Lung (tissue), 12 donors: Measurements from ENCODE around the gene DESI1. TPM values are rescaled to one million over a fixed set of nuclear protein-coding genes. Genes with fewer than 3 reads are reported as not detected.
A peak's percentile ranks its signal among the peaks of the same experiment; 100 is the strongest.
"Not testable (repeated sequence)": the region's sequence is repeated elsewhere in the genome, so short reads cannot be mapped to it uniquely, and the experiment has no call there.

Experiments used
- ATAC-seq: fragments of 200-7000 bp; cut with Tn5 transposase; one replicate; pipeline ENCODE4 v1.9.1; 2020; ENCODE audit warnings: moderate number of reproducible peaks; ENCODE audit not compliant: insufficient read depth, low FRiP score
- DNase-seq, 3 donors: peaks; one replicate each; pipeline ENCODE4 v3.0.0-alpha.2; 2013 to 2017
- H3K27ac ChIP-seq, 2 donors: one replicate each; pipeline ENCODE4 v1.5.1; 2013; ENCODE audit warnings: mild to moderate bottlenecking in 2 of 2, moderate library complexity in 2 of 2, control low read depth in 1 of 2, inconsistent platforms in 1 of 2, low read depth in 1 of 2, low read length in 1 of 2
- H3K27me3 ChIP-seq, 3 donors: one replicate each; pipeline ENCODE4 v1.5.1; 2013; ENCODE audit warnings: low read length in 2 of 3; ENCODE audit not compliant: control insufficient read depth in 3 of 3, insufficient read depth in 3 of 3
- H3K36me3 ChIP-seq, 4 donors: one replicate each; pipeline ENCODE4 v1.5.1; 2013; ENCODE audit warnings: low read length in 4 of 4, mild to moderate bottlenecking in 1 of 4, moderate library complexity in 1 of 4; ENCODE audit not compliant: control insufficient read depth in 4 of 4, insufficient read depth in 4 of 4
- H3K4me1 ChIP-seq, 5 donors: one replicate each; pipeline ENCODE4 v1.5.1; 2013; ENCODE audit warnings: low read length in 5 of 5, mild to moderate bottlenecking in 2 of 5, moderate library complexity in 1 of 5; ENCODE audit not compliant: control insufficient read depth in 5 of 5, insufficient read depth in 5 of 5
- H3K4me3 ChIP-seq: one replicate; pipeline ENCODE4 v1.5.1; 2013; ENCODE audit warnings: mild to moderate bottlenecking, control low read depth, moderate library complexity
- H3K9ac ChIP-seq, 2 donors: one replicate each; pipeline ENCODE4 v1.5.1; 2013; ENCODE audit warnings: low read length in 2 of 2, control low read depth in 1 of 2; ENCODE audit not compliant: insufficient read depth in 1 of 2
- H3K9me3 ChIP-seq, 4 donors: one replicate each; pipeline ENCODE4 v1.5.1; 2013; ENCODE audit warnings: low read length in 3 of 4, mild to moderate bottlenecking in 1 of 4, moderate library complexity in 1 of 4; ENCODE audit not compliant: control insufficient read depth in 4 of 4, insufficient read depth in 3 of 4
- CTCF ChIP-seq: IDR thresholded peaks from 2 replicates; pipeline ENCODE4 v1.5.1; 2012; ENCODE audit warnings: mild to moderate bottlenecking; ENCODE audit errors: control extremely low read depth, extremely low read depth
- WGBS, 2 donors: extraction: QIAGEN DNeasy Blood & Tissue Kit; methylation state at CpG; one replicate each; pipeline ENCODE4 v1.1.7; 2013; 5-methylcytosine and 5-hydroxymethylcytosine counted together
- polyA plus RNA-seq, 2 donors: library from polyadenylated mRNA; stranded (reverse); fragments of 200-250 nt; gene quantifications; one replicate each; pipeline ENCODE4 v1.2.1, GENCODE V29; 2013
- total RNA-seq, 2 donors: library from RNA; depleted of rRNA in 1 of 2; stranded (reverse); fragments of >200 nt in 1 of 2; gene quantifications; one replicate each; pipeline ENCODE4 v1.2.1, GENCODE V29; 2014 to 2021
- donor health status: control.
- donor health status: control.
- donor health status: Bipolar disorder and iron deficiency.
- donor health status: healthy.
- donor health status: DM: yes; HTN: yes; CAD: no.

DESI1 gene
- total and polyA plus RNA-seq, 4 donors, result 13.6 to 42.7 (median 30.6) TPM

DNA sequence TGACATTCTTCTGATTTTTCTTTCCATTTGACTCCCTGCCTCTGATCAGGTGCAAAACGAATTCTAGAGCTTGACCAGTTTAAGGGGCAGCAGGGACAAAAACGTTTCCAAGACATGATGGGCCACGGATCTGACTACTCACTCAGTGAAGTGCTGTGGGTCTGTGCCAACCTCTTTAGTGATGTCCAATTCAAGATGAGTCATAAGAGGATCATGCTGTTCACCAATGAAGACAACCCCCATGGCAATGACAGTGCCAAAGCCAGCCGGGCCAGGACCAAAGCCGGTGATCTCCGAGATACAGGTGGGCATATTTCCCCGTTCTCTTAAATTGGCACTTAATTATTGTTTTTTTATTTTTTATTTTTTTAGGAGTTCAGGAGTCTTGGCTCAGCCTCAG is 15.6 kb upstream of the DESI1 start:
- Histone ChIP-seq H3K9ac (no peak overlapping the region), H3K36me3 (peaks cover 25 to 57% (median 44%) of the 10 kb centered on the region in 4 donors), H3K4me1 (peaks cover 0 to 1% (median 0%) of the 10 kb centered on the region in 5 donors), H3K4me3 (no peak overlapping the region), H3K27me3 (no peaks in the 10 kb centered on the region), H3K9me3 (no peaks in the 10 kb centered on the region), H3K27ac (peak overlapping the region in 1 of 2 donors; percentile 84)
- DNase-seq, result no peak
- TF ChIP-seq CTCF, result no peak
- WGBS, 2 donors, result 78 to 85% methylated on average over 7 of the region's 7 CpGs
- no peak for ATAC-seq

DNA sequence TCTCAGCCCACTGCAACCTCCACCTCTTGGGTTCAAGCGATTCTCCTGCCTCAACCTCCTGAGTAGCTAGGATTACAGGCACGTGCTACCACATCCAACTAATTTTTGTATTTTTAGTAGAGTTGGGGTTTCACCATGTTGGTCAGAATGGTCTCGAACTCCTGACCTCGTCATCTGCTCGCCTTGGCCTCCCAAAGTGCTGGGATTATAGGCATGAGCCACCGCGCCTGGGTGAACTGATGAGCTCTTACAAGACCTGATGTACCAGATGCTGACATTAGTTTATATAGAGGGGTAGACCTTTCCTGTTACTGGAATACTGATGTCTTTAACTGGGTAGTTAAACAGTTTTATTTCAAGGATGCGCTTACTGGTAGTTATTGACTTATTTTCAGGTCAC is 13.8 kb upstream of the DESI1 start:
- H3K27ac ChIP-seq, H3K9ac ChIP-seq, H3K4me1 ChIP-seq, DNase-seq, H3K4me3 ChIP-seq, H3K27me3 ChIP-seq, H3K9me3 ChIP-seq, ATAC-seq: not testable (repeated sequence)
- H3K36me3 ChIP-seq, result peaks cover 18 to 47% (median 40%) of the 10 kb centered on the region in 4 donors
- WGBS, 2 donors, result 96 to 97% methylated on average over 8 of the region's 8 CpGs

- WGBS, 2 donors, result 97 to 99% methylated on average over 11 to 13 of the region's 23 CpGs
- not testable (repeated sequence) for ATAC-seq, H3K9ac ChIP-seq, H3K4me1 ChIP-seq, H3K27me3 ChIP-seq, H3K9me3 ChIP-seq, H3K4me3 ChIP-seq, DNase-seq, H3K27ac ChIP-seq
- H3K36me3 ChIP-seq, result peaks cover 14 to 47% (median 40%) of the 10 kb centered on the region in 4 donors
Measured at GRCh38 chr22:41631615-41632014, 10.8 kb upstream of the DESI1 start.

GRCh38 chr22:41631115-41631514 is 10.3 kb upstream of the DESI1 start:
- H3K4me3 ChIP-seq, H3K4me1 ChIP-seq, H3K9ac ChIP-seq, H3K27me3 ChIP-seq, H3K9me3 ChIP-seq, ATAC-seq, DNase-seq, H3K27ac ChIP-seq: not testable (repeated sequence)
- WGBS, 2 donors, result 96 to 97% methylated on average over 16 to 25 of the region's 28 CpGs
- peaks cover 14 to 46% (median 36%) of the 10 kb centered on the region in 4 donors for H3K36me3 ChIP-seq

GRCh38 chr22:41625577-41625976 is 4.7 kb upstream of the DESI1 start:
- Histone ChIP-seq H3K4me3 (no peak overlapping the region), H3K27me3 (no peaks in the 10 kb centered on the region), H3K9ac (no peak overlapping the region), H3K9me3 (no peaks in the 10 kb centered on the region), H3K4me1 (peaks cover 0 to 7% (median 1%) of the 10 kb centered on the region in 5 donors), H3K36me3 (peaks cover 9 to 53% (median 26%) of the 10 kb centered on the region in 4 donors), H3K27ac (no peak overlapping the region)
- TF ChIP-seq CTCF, result no peak
- DNase-seq (no peak), ATAC-seq (no peak)
- 97% methylated on average over 7 of the region's 7 CpGs for WGBS, 2 donors
